GM10847 (cell line): Measurements from ENCODE around the gene TAP2.

Source experiments
- POLR2A ChIP-seq: IDR thresholded peaks from 2 replicates; pipeline ENCODE4 v1.6.1; 2011; ENCODE audit not compliant: insufficient read length; ENCODE audit errors: extremely low read depth

The TAP2 gene

GRCh38 chr6:32825966-32826365 lies 12.6 kb downstream of the TAP2 start:
- no peak for TF ChIP-seq POLR2A

GRCh38 chr6:32819729-32820128 lies 18.8 kb downstream of the TAP2 start:
- TF ChIP-seq POLR2A = no peak

GRCh38 chr6:32818867-32819266 lies 19.7 kb downstream of the TAP2 start:
- no peak for TF ChIP-seq POLR2A

DNA sequence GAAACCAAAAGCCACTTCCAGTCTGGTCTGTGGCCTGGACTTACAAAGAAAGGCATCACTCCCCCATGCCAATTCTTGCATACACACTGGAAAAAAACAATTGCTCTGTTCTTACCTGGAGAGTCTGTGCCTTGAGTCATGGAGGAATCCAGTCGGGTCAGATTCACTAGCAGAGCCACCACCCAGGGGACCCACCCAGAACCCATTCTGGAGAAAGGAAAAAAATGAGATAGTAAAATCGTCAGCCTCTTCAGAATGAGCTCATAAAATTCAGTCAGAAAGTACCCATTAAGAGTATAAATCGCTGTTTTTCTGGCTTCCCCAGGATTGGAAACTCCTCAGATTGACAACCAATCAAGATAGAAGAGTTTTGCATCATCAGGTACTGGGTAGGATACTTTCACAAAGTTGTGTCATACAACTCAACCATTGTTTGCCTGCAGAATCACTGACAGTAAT lies 21.8 kb downstream of the TAP2 start, which contains the start of gene HLA-DOB:
TSS of gene HLA-DOB (minus strand) at position 257 of the 459 bp plus-strand sequence. CDS start at position 206, 51 bp downstream.
- TF ChIP-seq POLR2A = no peak

DNA sequence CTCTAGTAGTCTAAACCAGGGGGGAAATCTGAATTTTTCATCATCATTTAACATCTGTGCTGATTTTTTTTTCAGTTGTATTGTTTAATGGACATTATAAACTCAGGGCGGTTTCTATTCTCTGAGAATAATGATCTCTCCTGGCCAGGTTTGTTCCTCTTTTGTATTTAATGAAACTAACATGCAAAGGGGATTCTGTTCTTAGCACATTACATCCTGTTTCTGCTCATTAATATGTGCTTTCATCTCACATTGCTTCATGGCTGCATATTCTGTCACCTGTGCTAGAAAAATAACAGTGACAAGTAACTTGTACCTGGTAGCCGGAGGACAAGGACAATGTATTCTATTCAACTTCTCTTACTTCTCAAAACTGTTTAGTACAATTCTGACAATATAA lies 22.5 kb downstream of the TAP2 start:
- TF ChIP-seq POLR2A = no peak

GRCh38 chr6:32815115-32815514 lies 23.4 kb downstream of the TAP2 start:
- no peak for TF ChIP-seq POLR2A

DNA sequence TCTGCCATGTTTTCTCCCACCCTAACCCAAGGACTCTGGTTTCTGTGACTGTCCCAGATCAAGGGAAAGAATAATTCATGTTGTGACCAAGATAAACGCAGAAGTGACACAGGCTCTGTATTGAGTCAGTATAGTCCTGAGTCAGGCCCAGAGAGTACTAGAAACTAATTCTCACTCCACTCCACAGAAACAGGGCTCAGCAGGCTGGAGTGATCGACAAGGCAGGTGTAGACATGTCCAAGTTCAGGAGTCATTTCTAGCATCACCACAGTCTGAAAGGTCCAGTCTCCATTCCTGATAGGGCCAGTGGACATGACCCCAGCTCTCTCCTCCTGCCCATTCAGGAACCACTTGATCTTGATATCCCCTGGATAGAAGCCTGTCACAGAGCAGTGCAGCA lies 24.4 kb downstream of the TAP2 start:
- TF ChIP-seq POLR2A = no peak

DNA sequence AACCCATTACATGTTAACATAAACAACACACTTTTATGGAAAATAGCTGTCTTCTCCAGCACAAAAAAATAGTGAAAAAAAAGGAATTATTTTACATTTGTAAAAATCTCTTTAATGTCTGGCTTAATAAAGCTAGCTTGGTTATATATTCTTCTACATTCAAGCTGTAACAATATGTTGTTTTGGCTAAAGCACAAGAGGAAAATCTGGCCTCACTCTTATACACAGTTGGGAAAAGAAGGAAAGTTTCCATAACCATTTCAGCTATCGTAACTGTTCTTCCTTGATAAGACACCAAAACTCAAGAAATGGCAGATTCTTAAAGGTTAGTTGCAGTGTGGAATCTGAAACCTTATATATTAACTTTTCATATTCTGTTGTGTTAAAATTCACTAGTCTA lies 29.4 kb downstream of the TAP2 start:
- no peak for TF ChIP-seq POLR2A

DNA sequence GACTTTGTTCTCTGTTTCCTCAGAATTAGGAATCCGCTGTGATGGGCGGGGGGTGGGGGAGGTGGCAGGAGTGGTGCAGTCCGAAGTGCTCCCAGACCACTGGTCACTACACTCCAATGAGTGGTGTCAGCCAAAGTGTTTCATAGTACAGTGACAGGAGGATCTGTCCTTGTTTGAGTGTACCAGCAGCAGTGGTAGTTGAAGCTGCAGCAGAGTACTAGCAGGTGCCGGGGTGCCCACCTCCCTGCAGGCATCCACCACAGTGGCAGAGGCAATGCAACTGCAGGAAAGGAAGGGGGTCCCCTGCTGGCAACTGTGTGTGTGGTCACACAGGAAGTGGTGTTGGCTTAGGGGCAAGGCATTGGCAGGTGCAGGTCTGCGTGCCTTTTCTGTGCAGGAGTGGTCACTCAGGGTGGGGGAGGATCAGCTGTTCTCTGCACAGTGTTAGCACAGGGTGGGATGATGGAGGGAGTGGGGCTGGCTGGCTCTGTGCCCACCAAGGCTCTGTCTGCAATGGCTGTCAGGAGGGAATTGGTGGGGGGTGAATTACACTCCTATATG lies 31.4 kb downstream of the TAP2 start:
- TF ChIP-seq POLR2A = no peak

GRCh38 chr6:32803416-32803815 lies 35.1 kb downstream of the TAP2 start:
- no peak for TF ChIP-seq POLR2A

DNA sequence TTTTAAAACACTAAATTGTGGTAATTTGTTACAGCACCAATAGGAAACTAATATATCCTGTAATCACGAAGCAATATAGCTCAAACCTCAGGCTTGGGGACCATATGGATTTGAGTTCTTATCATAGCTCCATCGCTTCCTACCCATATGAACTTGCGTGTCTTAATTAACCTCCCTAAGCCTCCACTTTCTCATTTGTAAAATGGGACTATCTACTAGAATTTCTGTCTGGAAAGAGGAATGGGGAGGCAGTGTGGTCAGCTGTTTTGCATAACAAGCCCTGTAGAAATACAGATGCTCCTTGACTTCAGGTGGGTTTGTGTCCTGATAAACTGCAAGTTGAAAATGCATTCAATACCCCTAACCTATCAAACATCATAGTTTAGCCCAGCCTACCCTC lies 38.8 kb downstream of the TAP2 start:
- no peak for TF ChIP-seq POLR2A

DNA sequence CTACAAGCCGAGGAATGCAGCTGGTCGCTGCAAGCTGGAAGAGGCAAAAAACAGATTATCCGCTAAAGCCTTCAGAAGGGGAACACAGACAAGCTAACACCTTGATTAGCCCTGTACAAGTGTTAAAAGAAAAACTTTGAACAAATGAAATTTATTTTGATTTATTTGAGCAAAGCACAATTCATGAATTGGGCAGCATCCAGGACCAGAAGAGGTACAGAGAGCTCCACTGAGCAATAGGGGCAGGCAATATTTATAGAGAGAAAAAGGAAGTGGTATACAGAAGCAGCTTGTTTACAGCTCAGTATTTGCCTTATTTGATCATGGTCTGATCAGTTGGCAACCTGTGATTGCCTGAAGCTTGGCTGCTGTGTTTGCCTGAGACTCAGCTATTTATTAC lies 39.4 kb downstream of the TAP2 start:
- no peak for TF ChIP-seq POLR2A

- no peak for TF ChIP-seq POLR2A
These were observed 41.4 kb downstream of the TAP2 start for GRCh38 chr6:32796848-32797776.

DNA sequence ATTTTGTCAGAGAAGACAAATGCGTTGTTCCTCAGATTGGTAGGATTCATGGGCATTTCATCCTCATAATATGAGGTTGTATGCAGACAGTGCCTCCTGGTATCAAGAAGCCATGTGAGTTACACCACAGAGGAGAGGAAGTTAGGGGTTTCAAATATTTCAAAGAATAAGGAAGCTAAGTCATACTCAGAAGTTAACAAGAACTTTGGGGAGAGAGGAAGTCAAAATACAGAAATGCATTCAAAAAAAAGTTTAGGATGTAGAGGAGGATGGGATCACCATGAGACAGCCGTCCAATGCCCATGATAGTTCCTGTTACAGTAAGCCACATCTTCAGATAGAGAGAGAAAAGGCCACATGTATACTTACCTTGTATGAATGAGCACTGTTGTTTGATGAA lies 44.0 kb downstream of the TAP2 start:
- TF ChIP-seq POLR2A = no peak

DNA sequence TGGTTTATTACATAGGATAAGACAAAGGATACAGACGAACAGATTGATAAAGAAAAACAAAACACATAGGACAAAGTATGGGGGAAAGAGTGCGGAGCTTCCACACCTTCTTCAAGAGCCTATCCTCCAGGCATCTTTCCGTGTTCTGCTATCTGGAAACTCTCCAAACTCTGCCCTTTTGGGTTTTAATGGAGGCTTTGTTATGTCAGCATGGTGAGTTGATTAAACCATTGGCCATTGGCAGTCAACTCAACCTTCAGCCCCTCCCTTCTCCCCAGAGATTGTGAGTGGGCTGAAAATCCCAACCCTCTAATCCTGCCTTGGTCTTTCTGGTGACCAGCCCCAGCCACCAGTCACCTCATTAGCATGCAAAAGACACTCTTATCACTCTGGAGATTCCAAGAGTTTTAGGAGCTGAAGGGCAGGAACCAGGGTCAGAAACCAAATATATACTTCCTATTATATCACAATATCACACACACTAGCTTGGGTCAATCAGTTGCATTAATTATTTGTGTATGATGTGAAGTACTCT lies 45.6 kb downstream of the TAP2 start:
- no peak for TF ChIP-seq POLR2A

GRCh38 chr6:32790306-32790705 lies 48.2 kb downstream of the TAP2 start:
- no peak for TF ChIP-seq POLR2A
